Muscle of back (tissue), 10 donors: Measurements from ENCODE around the gene XAGE1B. TPM values are rescaled to one million over a fixed set of nuclear protein-coding genes. Genes with fewer than 3 reads are reported as not detected.

Experiments
- polyA plus RNA-seq, 10 donors: library from polyadenylated mRNA; unstranded; fragments of 120-200 nt; gene quantifications; one replicate each; pipeline ENCODE4 v1.2.1, GENCODE V29; 2013; ENCODE audit not compliant: insufficient read length in 10 of 10

Gene XAGE1B
- polyA plus RNA-seq, 10 donors: 0.77 to 1.4 TPM; not detected in 8

Other genes with a start within 250 kb of the XAGE1B start
- gene XAGE2, start 148.0 kb downstream of the XAGE1B start, polyA plus RNA-seq: 1 to 10 TPM in 2 of 10 donors, under 1 TPM in 2, not detected in 6; 0.27 to 1.3 (median 0.75) TPM
- gene XAGE1A, start 21.3 kb downstream of the XAGE1B start, polyA plus RNA-seq: under 1 TPM in 2 of 10 donors, not detected in 8; 0.77 to 0.90 TPM
- gene SSX7, start 137.8 kb upstream of the XAGE1B start, polyA plus RNA-seq: not detected
- not detected for gene SSX2, start 190.1 kb upstream of the XAGE1B start, polyA plus RNA-seq
- not detected for gene SSX2B, start 234.2 kb upstream of the XAGE1B start, polyA plus RNA-seq